Immature natural killer cell (primary cell): Measurements from ENCODE around the gene TRAM2. TPM values are rescaled to one million over a fixed set of nuclear protein-coding genes. Genes with fewer than 3 reads are reported as not detected.
A peak's percentile ranks its signal among the peaks of the same experiment; 100 is the strongest.

ENCODE experiments used
- DNase-seq, 3 donors: peaks; one replicate each; pipeline ENCODE4 v3.0.0; 2022; ENCODE audit warnings: mixed read lengths in 1 of 3
- H3K27ac Mint-ChIP-seq, 6 donors: one replicate each; pipeline ENCODE4 v1.8.0; 2020; ENCODE audit warnings: mixed read lengths in 6 of 6, mild to moderate bottlenecking in 5 of 6, inconsistent platforms in 4 of 6, moderate library complexity in 3 of 6
- H3K27me3 Mint-ChIP-seq, 3 donors: one replicate each; pipeline ENCODE4 v1.8.0; 2020 to 2021; ENCODE audit warnings: low read depth in 3 of 3, mild to moderate bottlenecking in 3 of 3, mixed read lengths in 3 of 3, moderate library complexity in 3 of 3, inconsistent platforms in 1 of 3
- H3K36me3 Mint-ChIP-seq, 3 donors: one replicate each; pipeline ENCODE4 v1.8.0; 2020; ENCODE audit warnings: mixed read lengths in 3 of 3, inconsistent platforms in 2 of 3, mild to moderate bottlenecking in 2 of 3
- H3K4me1 Mint-ChIP-seq, 2 donors: one replicate each; pipeline ENCODE4 v1.8.0; 2020; ENCODE audit warnings: inconsistent platforms in 2 of 2, mild to moderate bottlenecking in 2 of 2, mixed read lengths in 2 of 2, moderate library complexity in 1 of 2
- H3K4me3 Mint-ChIP-seq, 5 donors: one replicate each; pipeline ENCODE4 v1.8.0; 2020; ENCODE audit warnings: mild to moderate bottlenecking in 5 of 5, mixed read lengths in 5 of 5, inconsistent platforms in 3 of 5, moderate library complexity in 3 of 5
- H3K9me3 Mint-ChIP-seq, 6 donors: one replicate each; pipeline ENCODE4 v1.8.0; 2020; ENCODE audit warnings: mild to moderate bottlenecking in 6 of 6, mixed read lengths in 6 of 6, inconsistent platforms in 4 of 6, moderate library complexity in 3 of 6
- polyA plus RNA-seq, 3 donors: library from polyadenylated mRNA; unstranded; fragments of 300-500 nt; fragmentation: Illumina TruSeq; gene quantifications; one replicate each; pipeline ENCODE4 v1.2.3, GENCODE V29; 2021

Gene TRAM2
- polyA plus RNA-seq, 3 donors from 2014 or later, result 1.7 to 7.0 (median 4.4) TPM

- peaks cover 49 to 56% of the 10 kb centered on the region in 2 donors for H3K4me1 Mint-ChIP-seq
- H3K27ac Mint-ChIP-seq, result peak overlapping the region in 2 of 6 donors; percentile 2 to 27
- H3K4me3 Mint-ChIP-seq, result peak overlapping the region in 1 of 5 donors; percentile 12
- H3K9me3 Mint-ChIP-seq, result no peaks in the 10 kb centered on the region
- peaks cover 0 to 4% (median 0%) of the 10 kb centered on the region in 3 donors for H3K27me3 Mint-ChIP-seq
- H3K36me3 Mint-ChIP-seq, result peaks cover 0 to 5% (median 0%) of the 10 kb centered on the region in 3 donors
- DNase-seq, result no peak
These were observed 23.7 kb downstream of the TRAM2 start for GRCh38 chr6:52553158-52553557.

- Mint-ChIP-seq H3K36me3 (peaks cover 0 to 5% (median 0%) of the 10 kb centered on the region in 3 donors), H3K27ac (peak overlapping the region in 3 of 6 donors; percentile 5 to 49 (median 24)), H3K4me1 (peaks cover 55% of the 10 kb centered on the region in 2 donors), H3K27me3 (peaks cover 0 to 4% (median 0%) of the 10 kb centered on the region in 3 donors), H3K9me3 (no peaks in the 10 kb centered on the region), H3K4me3 (no peak overlapping the region)
- no peak for DNase-seq
These were observed 24.6 kb downstream of the TRAM2 start for GRCh38 chr6:52552278-52552643.

- DNase-seq, result no peak
- H3K9me3 Mint-ChIP-seq, result no peaks in the 10 kb centered on the region
- peak overlapping the region in 2 of 6 donors; percentile 10 to 24 for H3K27ac Mint-ChIP-seq
- H3K36me3 Mint-ChIP-seq, result peaks cover 0 to 5% (median 0%) of the 10 kb centered on the region in 3 donors
- H3K4me1 Mint-ChIP-seq, result peaks cover 58 to 61% of the 10 kb centered on the region in 2 donors
- H3K27me3 Mint-ChIP-seq, result peaks cover 0 to 4% (median 0%) of the 10 kb centered on the region in 3 donors
- no peak overlapping the region for H3K4me3 Mint-ChIP-seq
These were observed 25.2 kb downstream of the TRAM2 start for GRCh38 chr6:52551483-52552277.

GRCh38 chr6:52550870-52551269 lies 26.0 kb downstream of the TRAM2 start:
- no peak for DNase-seq
- peaks cover 0 to 8% (median 0%) of the 10 kb centered on the region in 3 donors for H3K36me3 Mint-ChIP-seq
- no peak overlapping the region for H3K4me3 Mint-ChIP-seq
- peaks cover 0 to 4% (median 0%) of the 10 kb centered on the region in 3 donors for H3K27me3 Mint-ChIP-seq
- H3K9me3 Mint-ChIP-seq, result no peaks in the 10 kb centered on the region
- peaks cover 66% of the 10 kb centered on the region in 2 donors for H3K4me1 Mint-ChIP-seq
- peak overlapping the region in 5 of 6 donors; percentile 10 to 31 (median 26) for H3K27ac Mint-ChIP-seq

- Mint-ChIP-seq H3K9me3 (no peaks in the 10 kb centered on the region), H3K4me3 (peak overlapping the region in 1 of 5 donors; percentile 8), H3K27ac (peak overlapping the region in 4 of 6 donors; percentile 10 to 47 (median 15)), H3K27me3 (peaks cover 0 to 4% (median 0%) of the 10 kb centered on the region in 3 donors), H3K36me3 (peaks cover 0 to 8% (median 0%) of the 10 kb centered on the region in 3 donors), H3K4me1 (peaks cover 68 to 71% of the 10 kb centered on the region in 2 donors)
- DNase-seq, result no peak
These were observed 26.8 kb downstream of the TRAM2 start for GRCh38 chr6:52550014-52550575.

- Mint-ChIP-seq H3K36me3 (peaks cover 0 to 8% (median 0%) of the 10 kb centered on the region in 3 donors), H3K27ac (peak overlapping the region in 2 of 6 donors; percentile 4 to 16), H3K4me3 (peak overlapping the region in 1 of 5 donors; percentile 14), H3K9me3 (no peaks in the 10 kb centered on the region), H3K27me3 (peaks cover 0 to 4% (median 0%) of the 10 kb centered on the region in 3 donors), H3K4me1 (peaks cover 71 to 72% of the 10 kb centered on the region in 2 donors)
- DNase-seq, result no peak
These were observed 27.4 kb downstream of the TRAM2 start for GRCh38 chr6:52549428-52549827.

GRCh38 chr6:52548999-52549398 lies 27.9 kb downstream of the TRAM2 start:
- no peaks in the 10 kb centered on the region for H3K9me3 Mint-ChIP-seq
- no peak overlapping the region for H3K27ac Mint-ChIP-seq
- no peak overlapping the region for H3K4me3 Mint-ChIP-seq

GRCh38 chr6:52548353-52548713 lies 28.5 kb downstream of the TRAM2 start:
- no peak for DNase-seq
- Mint-ChIP-seq H3K4me3 (no peak overlapping the region), H3K27me3 (peaks cover 0 to 4% (median 0%) of the 10 kb centered on the region in 3 donors), H3K36me3 (peaks cover 0 to 8% (median 0%) of the 10 kb centered on the region in 3 donors), H3K27ac (no peak overlapping the region), H3K4me1 (peaks cover 67 to 73% of the 10 kb centered on the region in 2 donors), H3K9me3 (no peaks in the 10 kb centered on the region)

More at GRCh38 chr6:52548999-52549398, 27.9 kb downstream of the TRAM2 start:
- H3K36me3 Mint-ChIP-seq, result peaks cover 0 to 8% (median 0%) of the 10 kb centered on the region in 3 donors
- H3K4me1 Mint-ChIP-seq, result peaks cover 73 to 76% of the 10 kb centered on the region in 2 donors
- H3K27me3 Mint-ChIP-seq, result peaks cover 0 to 4% (median 0%) of the 10 kb centered on the region in 3 donors
- DNase-seq, result no peak

- no peak for DNase-seq
- peaks cover 0 to 8% (median 0%) of the 10 kb centered on the region in 3 donors for H3K36me3 Mint-ChIP-seq
- no peak overlapping the region for H3K4me3 Mint-ChIP-seq
- no peak overlapping the region for H3K27ac Mint-ChIP-seq
- H3K4me1 Mint-ChIP-seq, result peaks cover 61 to 72% of the 10 kb centered on the region in 2 donors
- H3K27me3 Mint-ChIP-seq, result peaks cover 0 to 4% (median 0%) of the 10 kb centered on the region in 3 donors
- no peaks in the 10 kb centered on the region for H3K9me3 Mint-ChIP-seq
These were observed 29.1 kb downstream of the TRAM2 start for GRCh38 chr6:52547647-52548352.

- Mint-ChIP-seq H3K4me1 (peaks cover 52 to 61% of the 10 kb centered on the region in 2 donors), H3K4me3 (no peak overlapping the region), H3K27me3 (peaks cover 0 to 4% (median 0%) of the 10 kb centered on the region in 3 donors), H3K9me3 (no peaks in the 10 kb centered on the region), H3K36me3 (peaks cover 0 to 8% (median 0%) of the 10 kb centered on the region in 3 donors), H3K27ac (peak overlapping the region in 1 of 6 donors; percentile 15)
- DNase-seq, result no peak
These were observed 30.2 kb downstream of the TRAM2 start for GRCh38 chr6:52546678-52547077.

- H3K4me3 Mint-ChIP-seq, result no peak overlapping the region
These were observed 30.7 kb downstream of the TRAM2 start for GRCh38 chr6:52546192-52546591.

GRCh38 chr6:52545406-52546119 lies 31.3 kb downstream of the TRAM2 start:
- DNase-seq, result no peak
- no peaks in the 10 kb centered on the region for H3K9me3 Mint-ChIP-seq
- no peak overlapping the region for H3K4me3 Mint-ChIP-seq
- peaks cover 0 to 4% (median 0%) of the 10 kb centered on the region in 3 donors for H3K27me3 Mint-ChIP-seq
- peaks cover 0 to 10% (median 0%) of the 10 kb centered on the region in 3 donors for H3K36me3 Mint-ChIP-seq
- H3K27ac Mint-ChIP-seq, result peak overlapping the region in 2 of 6 donors; percentile 9 to 41
- H3K4me1 Mint-ChIP-seq, result peaks cover 45 to 50% of the 10 kb centered on the region in 2 donors

More at GRCh38 chr6:52546192-52546591, 30.7 kb downstream of the TRAM2 start:
- Mint-ChIP-seq H3K4me1 (peaks cover 47 to 56% of the 10 kb centered on the region in 2 donors), H3K27ac (no peak overlapping the region), H3K36me3 (peaks cover 0 to 8% (median 0%) of the 10 kb centered on the region in 3 donors), H3K27me3 (peaks cover 0 to 4% (median 0%) of the 10 kb centered on the region in 3 donors), H3K9me3 (no peaks in the 10 kb centered on the region)
- DNase-seq, result no peak
